ENCODE data around the gene ME1.

The ME1 gene

DNA sequence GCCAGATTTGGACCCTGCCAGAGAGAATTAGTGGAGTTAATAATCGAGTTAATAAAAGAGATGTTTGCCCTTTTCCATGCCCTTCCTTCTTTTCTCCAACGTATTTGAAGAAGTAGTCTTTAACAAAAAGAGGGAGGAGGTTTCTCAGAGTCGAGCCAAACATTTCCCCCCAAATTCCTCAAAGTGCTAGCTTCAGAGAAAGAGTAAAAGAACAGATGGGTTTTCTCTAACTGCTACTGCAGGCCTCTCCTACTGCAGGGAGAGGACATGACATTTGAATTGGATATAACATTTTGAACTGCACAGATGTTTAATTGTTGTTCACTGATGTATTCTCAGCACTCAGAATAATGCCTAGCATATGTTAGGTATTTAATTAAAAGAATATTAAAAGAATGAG is 212.2 kb downstream of the ME1 start (continued):
- no peak for TF ChIP-seq ZNF398 (tag by site-specific recombination; IDR thresholded peaks at IDR 0.05)
- no peak for TF ChIP-seq ZNF677 (tag by site-specific recombination; IDR thresholded peaks at IDR 0.05)
- TF ChIP-seq GLIS1 (tag by site-specific recombination; IDR thresholded peaks at IDR 0.05): no peak
- TF ChIP-seq KLF1 (tag by site-specific recombination; IDR thresholded peaks at IDR 0.05): no peak
- TF ChIP-seq PRDM4 (tag by site-specific recombination; IDR thresholded peaks at IDR 0.05): no peak
- TF ChIP-seq SALL2 (tag by site-specific recombination; IDR thresholded peaks at IDR 0.05; ENCODE audit: borderline replicate concordance): no peak
- TF ChIP-seq ZBTB21 (tag by site-specific recombination; IDR thresholded peaks at IDR 0.05): no peak
- no peak for TF ChIP-seq ZNF514 (tag by site-specific recombination; IDR thresholded peaks at IDR 0.05)
- no peak for TF ChIP-seq OVOL3 (tag by site-specific recombination; IDR thresholded peaks at IDR 0.05)

GRCh38 chr6:83216806-83217205 is 214.0 kb downstream of the ME1 start:
- Histone ChIP-seq H3K27ac (ENCODE audit: extremely low read depth, low read depth, low read length) (no peak overlapping the region), H3K4me3 (ENCODE audit: low read depth, low read length) (no peak overlapping the region), H3K4me1 (ENCODE audit: control insufficient read depth, insufficient read depth, low read length) (no peaks in the 10 kb centered on the region), H3K9me3 (ENCODE audit: control insufficient read depth, insufficient read depth, low read depth, low read length) (no peaks in the 10 kb centered on the region), H3K36me3 (ENCODE audit: control insufficient read depth in 2 of 2, insufficient read depth in 1 of 2, low read length in 2 of 2) (peaks cover 0 to 13% of the 10 kb centered on the region in 2 experiments; a peak in 1 of 3 replicates)
- ChIA-PET POLR2A (interaction anchor here (2.1 kb wide), 1 partner anchor 151 kb away, joined by 11 read pairs; the partner anchor contains the start of gene UBE3D), CTCF (interaction anchor here (0.6 to 9.0 kb wide), 14 partner anchors 9 to 653 kb away, joined by 3 to 240 read pairs (median 3); partner anchors contain the start of genes DOP1A, PRSS35 and UBE3D)
- TF ChIP-seq ZNF629 (tag by site-specific recombination; IDR thresholded peaks at IDR 0.05): no peak
- TF ChIP-seq, protein P1, sequence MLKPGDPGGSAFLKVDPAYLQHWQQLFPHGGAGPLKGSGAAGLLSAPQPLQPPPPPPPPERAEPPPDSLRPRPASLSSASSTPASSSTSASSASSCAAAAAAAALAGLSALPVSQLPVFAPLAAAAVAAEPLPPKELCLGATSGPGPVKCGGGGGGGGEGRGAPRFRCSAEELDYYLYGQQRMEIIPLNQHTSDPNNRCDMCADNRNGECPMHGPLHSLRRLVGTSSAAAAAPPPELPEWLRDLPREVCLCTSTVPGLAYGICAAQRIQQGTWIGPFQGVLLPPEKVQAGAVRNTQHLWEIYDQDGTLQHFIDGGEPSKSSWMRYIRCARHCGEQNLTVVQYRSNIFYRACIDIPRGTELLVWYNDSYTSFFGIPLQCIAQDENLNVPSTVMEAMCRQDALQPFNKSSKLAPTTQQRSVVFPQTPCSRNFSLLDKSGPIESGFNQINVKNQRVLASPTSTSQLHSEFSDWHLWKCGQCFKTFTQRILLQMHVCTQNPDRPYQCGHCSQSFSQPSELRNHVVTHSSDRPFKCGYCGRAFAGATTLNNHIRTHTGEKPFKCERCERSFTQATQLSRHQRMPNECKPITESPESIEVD (tag by site-specific recombination; IDR thresholded peaks at IDR 0.05): no peak
- no peak for TF ChIP-seq ZNF133 (tag by site-specific recombination; IDR thresholded peaks at IDR 0.05)
- no peak for TF ChIP-seq ZBTB1 (tag by site-specific recombination; IDR thresholded peaks at IDR 0.05)
- no peak for TF ChIP-seq ZNF354C (tag by site-specific recombination; IDR thresholded peaks at IDR 0.05; ENCODE audit: borderline replicate concordance, low read depth)
- no peak for TF ChIP-seq ZNF155 (tag by site-specific recombination; IDR thresholded peaks at IDR 0.05)
- no peak for TF ChIP-seq ZBTB6 (tag by site-specific recombination; IDR thresholded peaks at IDR 0.05)
- no peak for TF ChIP-seq ZBTB7A (tag by site-specific recombination; IDR thresholded peaks at IDR 0.05; ENCODE audit: low read depth)
- no peak for TF ChIP-seq IKZF3 (tag by site-specific recombination; IDR thresholded peaks at IDR 0.05)
- TF ChIP-seq ZNF624 (tag by site-specific recombination; IDR thresholded peaks at IDR 0.05): no peak
- TF ChIP-seq AEBP2 (tag by site-specific recombination; IDR thresholded peaks at IDR 0.05; ENCODE audit: borderline replicate concordance): no peak
- no peak for TF ChIP-seq ZNF148 (tag by site-specific recombination; IDR thresholded peaks at IDR 0.05; ENCODE audit: borderline replicate concordance)
- TF ChIP-seq ZNF658 (tag by site-specific recombination; IDR thresholded peaks at IDR 0.05): no peak
- TF ChIP-seq ZNF449 (tag by site-specific recombination; IDR thresholded peaks at IDR 0.05): no peak
- no peak for TF ChIP-seq ZNF623 (tag by site-specific recombination; IDR thresholded peaks at IDR 0.05)
- TF ChIP-seq KLF16 (tag by site-specific recombination; IDR thresholded peaks at IDR 0.05): no peak
